T-helper 22 cell (primary cell): ENCODE results near the gene AVPI1.
A peak's percentile ranks its signal among the peaks of the same experiment; 100 is the strongest.
"Not testable (repeated sequence)": the region's sequence is repeated elsewhere in the genome, so short reads cannot be mapped to it uniquely, and the experiment has no call there.

ENCODE experiments used
- DNase-seq: peaks from one replicate; pipeline ENCODE4 v3.0.0-alpha.2; 2020; ENCODE audit warnings: low read depth

Gene AVPI1

DNA sequence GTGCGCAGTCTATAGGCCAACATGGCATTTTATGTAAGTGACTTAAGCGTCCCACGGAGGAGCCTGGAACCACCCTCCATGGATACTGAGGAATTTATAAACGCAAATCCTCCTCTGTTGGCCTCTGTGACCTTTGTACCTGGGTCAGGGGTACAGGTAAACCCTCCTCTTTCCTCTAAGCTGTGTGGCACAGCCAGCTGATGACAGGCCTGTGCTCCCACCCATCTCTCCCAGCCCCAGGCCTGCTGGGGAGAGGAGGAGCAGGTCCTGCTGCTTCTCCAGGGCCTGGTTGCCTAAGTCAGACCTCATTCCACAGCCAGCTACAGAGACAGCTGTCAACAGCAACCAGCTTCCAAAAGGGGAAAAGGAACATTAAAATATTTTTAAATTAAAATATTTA is 5.0 kb downstream of the AVPI1 start:
- no peak for DNase-seq

DNA sequence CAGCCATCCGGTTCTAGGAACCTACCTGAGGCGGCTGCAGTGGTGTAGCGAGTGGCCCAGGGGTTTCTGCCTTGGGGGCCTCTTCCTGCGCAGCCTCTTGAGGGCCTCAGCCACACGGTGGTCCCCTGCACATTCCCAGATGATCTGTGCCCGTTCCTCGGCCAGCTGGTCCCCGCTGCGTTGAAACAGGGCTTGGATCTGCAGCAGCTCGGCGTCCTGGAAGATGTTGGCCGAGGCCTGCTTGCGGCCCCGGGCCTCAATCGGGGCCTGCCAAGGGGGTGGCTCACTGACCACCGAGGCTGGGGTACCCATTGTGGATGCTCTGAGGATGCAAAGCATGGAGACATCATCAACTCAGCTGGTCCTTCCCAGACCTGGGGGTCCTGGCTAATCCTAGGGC is 7.4 kb downstream of the AVPI1 start:
- DNase-seq = no peak

DNA sequence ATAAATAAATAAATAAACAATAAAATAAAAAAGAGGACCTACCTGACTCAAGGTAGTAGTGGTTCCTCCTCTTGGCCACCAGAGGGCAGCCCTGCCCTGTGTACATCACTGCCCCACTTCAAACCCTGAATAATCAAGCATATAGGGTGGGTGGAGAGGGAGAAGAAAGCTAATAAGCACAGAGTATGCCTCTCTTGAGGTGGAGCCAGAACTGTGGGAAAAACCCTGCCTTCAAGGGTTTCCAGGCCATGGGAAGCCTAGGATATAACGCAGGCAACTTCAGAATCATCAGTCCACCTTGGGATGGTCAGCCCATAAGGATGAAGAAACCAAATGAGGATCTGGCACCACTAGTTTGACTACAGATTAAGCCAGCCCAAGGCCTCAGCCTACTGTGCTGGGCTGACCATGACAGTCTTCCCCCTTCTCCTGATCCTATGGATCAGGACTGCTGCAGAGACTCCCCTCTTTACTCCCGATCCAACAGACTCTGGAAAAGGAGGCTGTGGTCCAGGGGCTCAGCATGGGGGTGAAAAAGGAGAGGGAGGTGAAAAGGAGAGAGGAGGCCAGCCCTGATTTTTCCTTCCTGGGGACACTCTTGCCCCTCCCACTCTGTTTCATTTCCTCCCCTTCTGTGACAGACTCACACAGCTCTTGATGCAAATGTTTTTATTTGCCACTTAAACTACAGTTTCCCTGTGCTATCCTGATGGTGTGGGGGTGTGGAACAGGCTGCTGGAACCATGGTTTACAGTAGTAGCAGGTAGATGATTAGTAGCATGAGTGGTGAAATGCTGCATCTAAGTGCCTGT is 10.1 kb downstream of the AVPI1 start:
- DNase-seq = no peak

DNA sequence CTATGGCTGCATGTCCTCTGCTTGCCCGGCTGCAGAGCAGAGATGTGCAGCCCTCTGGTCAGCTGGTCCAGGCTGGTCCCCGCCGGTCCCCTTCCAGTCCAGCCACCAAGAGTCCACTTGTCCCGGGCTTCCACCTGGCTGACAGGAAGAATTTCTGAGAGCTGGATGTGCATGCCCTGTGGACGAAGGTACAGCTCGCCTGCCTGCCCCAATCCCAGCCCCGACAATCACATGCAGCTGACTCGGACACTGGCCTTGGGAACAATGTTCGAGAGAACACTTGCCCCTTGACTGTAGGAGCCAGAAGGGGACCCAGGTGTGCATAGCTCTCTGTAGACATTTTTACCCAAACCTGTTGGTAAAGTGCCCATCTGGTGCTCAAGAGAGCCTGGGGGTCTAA is 11.8 kb downstream of the AVPI1 start:
- DNase-seq = no peak

DNA sequence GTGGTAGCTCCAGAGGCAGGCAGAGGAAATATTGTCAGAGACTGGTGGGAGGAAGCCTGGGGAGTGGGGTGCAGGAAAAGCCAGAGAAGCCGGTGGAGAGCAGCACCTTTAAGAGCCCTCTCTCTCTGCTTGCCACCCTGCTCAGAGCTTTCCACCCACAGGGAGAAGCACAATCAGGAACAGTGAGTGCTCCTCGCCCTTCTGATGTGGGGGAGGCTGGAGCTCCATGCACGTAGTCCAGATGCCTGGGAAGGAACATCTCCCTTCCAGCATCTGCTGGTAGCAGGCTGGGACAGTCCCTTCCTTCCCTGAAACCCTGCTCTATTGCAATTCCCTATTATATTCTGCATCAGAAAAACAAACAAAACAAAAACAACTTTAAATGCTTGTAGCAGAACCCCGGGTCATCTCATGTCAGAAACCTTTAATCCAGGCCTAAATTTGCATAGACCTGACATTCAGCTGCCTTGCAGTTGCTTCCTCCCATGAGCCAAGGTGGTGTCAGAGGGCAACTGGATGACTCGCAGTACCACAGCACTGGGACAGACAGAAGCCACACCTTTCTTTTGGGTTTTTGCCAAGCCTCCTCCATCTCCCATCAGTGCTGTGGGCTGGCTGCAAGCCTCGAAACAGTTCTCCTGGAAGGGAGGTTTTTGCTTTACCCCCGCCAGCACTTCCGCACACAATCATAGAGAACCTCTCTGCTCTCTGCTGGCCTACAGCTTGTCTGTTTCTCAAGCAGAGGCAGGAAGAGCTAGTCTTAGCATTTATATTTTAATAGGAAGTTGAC is 13.1 kb downstream of the AVPI1 start:
- DNase-seq = no peak

DNA sequence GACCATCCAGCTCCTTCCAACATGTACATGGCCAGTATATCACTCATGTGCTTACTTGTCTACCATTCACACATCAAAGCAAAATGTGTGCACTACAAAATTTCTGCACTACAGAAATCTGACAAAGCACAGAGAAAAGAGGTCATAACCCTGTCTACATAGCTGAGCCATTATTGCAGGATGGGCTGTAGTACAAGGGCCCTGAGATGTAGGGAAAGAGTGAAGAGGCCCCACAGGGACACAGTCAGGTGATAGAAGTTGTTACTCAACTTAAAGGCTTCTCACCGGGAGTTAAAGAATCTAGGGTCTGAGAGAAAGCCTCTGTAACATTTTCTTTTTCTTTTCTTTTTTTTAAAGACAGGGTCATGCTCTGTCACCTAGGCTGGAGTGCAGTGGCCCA is 17.5 kb downstream of the AVPI1 start:
- no peak for DNase-seq

DNA sequence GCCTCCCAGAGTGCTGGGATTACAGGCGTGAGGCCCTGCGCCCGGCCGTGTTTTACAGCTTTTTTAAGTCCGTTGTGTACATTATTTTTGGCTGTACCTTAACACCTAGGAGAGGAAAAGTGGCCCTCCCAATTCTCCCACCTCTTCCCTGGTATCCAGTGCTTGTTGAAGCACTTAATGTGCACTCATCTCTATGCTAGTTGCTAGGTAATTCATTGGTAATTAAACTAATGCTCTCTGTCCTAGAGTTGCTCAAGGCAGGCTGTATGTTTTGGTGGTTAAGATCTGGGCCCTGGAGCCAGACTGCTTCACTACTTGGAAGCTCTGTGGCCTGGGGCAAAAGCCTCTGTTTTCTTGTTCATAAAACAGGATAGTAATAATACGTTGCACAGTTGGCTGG is 19.6 kb downstream of the AVPI1 start:
- DNase-seq = no peak

DNA sequence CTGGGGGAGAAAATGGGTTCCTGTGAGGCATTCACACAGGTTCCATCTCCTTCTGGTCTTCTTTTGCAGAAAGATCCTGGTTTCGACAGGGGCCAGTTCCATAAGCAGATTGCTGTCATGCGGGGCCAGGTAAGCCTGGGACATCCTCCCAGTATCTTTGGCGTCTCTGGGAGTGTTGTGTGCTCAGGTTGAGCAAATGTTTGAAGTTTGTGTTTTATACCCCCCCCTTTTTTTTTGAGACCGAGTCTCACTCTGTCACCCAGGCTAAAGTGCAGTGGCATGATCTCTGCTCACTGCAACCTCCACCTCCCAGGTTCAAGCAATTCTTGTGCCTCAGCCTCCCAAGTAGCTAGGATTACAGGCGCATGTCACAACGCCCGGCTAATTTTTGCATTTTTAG is 20.0 kb downstream of the AVPI1 start:
- DNase-seq = no peak

DNA sequence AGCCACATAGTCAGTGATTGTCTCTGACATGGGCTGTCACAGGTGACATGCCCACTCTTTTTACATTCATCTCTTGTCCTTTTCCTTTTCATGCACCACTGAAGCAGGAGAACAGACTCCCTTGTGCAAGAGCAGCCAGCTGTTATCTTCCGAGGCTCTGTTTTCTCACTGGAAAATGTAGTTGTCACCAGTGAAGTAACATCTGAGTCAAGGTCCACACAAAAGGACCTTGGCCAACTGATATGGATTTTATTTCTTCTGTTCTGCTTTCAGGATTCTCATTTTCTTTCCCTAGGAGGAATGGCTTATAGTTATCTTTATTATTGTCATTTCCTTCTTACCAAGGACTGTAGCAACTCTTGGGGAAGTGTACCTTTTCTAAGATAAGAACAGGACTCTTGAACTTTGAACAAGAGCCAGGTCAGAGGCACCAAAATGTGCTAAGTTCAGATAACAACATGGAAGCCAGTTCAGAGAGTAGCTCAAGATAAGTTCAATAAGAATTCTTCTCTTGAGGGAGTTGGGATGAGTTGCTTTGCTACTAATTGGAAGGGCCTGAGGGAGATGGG is 22.7 kb downstream of the AVPI1 start:
- DNase-seq = no peak

DNA sequence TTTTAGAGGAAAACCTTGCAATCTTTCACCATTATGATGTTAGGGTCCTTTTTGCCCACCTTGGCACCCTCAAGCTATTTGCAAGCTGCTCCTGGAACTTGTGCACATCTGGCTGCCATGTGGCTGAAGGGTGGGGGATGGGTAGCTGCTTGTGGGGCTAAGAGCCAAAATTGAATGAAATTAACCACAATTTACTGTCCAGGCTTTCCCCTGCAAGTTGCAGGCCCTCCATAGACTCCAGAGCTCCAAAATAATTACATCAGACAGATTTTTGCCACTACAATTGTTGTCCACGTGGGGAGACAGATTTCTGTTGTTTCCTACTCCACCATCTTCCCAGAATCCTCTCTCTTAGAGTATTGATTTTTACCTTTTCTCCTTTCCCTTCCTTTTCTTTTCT is 27.5 kb downstream of the AVPI1 start:
- DNase-seq = no peak

DNA sequence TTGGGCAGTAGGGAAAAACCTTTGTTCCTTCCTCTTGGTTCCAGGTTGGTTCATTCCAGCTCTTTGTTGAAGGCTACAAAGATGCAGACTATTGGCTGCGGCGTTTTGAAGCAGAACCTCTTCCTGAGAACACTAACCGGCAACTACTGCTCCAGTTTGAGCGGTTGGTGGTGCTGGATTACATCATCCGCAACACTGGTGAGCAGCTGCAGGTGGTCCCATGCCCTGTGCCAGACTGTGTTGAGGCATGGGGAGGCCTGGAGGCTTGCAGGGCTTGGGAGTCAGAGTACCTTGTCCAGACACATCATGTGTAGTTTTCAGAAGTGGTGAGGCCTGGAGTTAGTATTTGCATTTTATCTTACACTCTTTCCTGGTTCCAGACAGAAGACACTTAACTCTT is 30.3 kb downstream of the AVPI1 start:
- DNase-seq = no peak

DNA sequence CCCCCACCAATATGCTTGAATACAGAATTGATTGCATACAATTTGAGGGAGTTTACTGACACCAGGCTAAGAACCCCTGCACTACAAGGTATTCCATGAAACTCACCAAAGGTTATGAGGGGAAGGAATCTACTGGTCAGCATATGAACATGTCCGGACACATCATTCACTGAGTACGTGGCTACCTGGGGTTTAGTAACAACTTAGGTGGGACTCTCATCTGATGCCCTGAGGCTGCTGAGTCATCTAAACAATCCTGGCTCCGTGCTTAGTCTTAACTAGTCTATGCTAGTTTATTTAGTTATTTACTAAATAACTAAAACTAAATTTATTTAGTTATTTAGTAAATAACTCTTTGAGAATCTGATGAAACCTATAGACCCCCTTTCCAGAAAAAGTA is 35.3 kb downstream of the AVPI1 start:
- DNase-seq = no peak

DNA sequence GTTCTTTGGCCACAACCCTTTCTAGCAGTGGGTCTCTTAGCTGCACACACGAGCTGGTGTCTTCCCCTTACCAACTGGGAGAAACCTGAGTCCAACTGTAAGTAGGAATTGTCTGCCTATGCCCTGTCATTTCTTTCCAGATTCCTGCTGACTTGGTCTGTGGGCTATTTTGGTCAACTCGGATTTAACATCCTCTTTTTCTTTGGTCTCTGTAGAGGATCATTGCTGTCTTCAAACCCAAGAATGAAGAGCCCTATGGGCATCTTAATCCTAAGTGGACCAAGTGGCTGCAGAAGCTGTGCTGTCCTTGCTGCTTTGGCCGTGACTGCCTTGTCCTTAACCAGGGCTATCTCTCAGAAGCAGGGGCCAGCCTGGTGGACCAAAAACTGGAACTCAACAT is 36.3 kb downstream of the AVPI1 start:
- no peak for DNase-seq

DNA sequence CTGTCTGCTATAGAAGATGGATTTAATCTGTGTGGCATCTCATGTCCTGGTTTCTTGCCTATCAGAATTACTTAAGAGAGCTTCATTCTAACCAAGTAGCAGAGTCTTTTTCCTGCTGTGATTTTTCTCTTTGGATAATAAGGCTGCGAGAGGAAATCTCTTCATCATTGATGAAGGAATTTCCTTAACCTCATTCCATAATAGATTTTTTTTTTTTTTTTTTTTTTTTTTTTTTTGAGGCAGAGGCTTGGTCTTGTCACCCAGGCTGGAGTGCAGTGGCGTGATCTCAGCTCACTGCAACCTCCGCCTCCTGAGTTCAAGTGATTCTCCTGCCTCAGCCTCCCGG is 37.7 kb downstream of the AVPI1 start:
- not testable (repeated sequence) for DNase-seq

DNA sequence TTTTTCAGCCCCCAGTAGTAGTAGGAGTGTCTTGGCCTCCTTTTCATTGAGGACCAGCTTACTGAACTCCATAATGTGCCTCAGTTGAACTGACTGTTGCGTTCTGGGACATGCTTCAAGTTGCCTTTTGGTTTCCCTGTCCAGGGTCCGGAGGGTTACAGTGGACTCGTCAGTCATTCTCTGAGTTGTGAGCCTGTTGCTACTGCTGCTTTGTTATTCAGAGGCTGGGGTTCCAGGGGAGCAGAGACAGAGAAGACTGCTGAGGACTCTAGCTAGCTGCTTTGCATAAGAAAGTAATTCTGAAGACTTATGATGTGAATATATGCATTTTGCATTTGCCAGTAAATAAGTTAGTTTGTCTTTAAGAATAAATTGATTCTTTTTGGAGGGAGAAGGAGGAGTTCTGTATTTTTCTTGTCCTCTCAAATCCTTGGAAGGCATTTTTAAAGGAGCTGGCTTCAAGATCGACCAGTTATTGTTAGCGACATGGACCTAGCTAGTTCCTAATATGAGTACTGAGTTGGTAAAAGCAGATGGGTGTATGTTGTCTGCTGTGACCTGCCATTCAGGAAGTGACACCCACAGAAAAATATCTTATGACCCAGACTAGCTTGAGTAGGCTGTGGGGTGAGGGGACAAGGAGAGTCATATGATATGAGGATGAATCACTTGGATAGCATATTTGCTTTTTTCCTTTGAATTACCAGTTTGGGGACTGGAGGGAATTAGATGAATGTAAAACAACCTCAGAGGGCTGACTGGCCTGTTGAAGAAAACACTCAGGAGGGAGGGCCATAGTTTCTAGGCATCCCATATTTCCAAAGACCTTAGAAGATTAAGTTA is 38.3 kb downstream of the AVPI1 start:
- peak; percentile 6 for DNase-seq

DNA sequence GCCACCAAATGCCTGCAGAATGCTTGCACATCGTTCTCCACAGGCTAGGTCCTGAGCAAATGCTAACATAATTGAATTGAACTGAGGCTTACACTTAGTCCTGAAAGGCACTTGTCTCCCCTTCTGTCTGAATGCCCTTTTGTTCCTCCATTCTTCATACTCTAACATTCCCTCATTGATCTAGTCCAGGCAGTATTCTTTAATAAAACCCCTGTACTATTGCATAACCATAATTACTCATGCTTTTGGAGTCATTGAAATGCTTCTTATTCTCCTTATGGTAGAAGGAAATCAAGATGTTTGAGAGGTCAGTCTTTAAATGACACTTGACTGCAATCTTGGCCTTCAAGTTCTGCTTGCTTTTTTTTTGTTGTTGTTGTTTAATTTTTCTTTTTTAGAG is 39.5 kb downstream of the AVPI1 start:
- no peak for DNase-seq

DNA sequence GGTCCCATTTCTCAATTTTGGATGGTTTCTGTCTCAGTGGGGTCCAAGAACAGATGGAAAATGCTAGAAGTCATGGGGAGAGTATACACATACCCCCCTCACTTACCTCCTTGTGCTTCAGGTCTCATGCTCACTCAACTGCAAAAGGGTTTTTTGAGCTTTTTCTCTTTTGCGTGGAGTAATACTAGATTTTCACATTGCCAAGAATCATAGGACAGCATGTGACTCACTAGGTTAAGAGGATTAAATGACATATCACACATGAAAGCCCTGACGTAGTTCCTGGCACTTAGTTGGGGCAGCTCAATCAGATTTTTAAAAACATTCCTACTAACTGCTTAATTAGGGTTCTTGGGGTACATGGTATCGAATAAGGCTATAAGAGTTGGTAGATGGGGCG is 42.1 kb downstream of the AVPI1 start:
- DNase-seq = no peak

DNA sequence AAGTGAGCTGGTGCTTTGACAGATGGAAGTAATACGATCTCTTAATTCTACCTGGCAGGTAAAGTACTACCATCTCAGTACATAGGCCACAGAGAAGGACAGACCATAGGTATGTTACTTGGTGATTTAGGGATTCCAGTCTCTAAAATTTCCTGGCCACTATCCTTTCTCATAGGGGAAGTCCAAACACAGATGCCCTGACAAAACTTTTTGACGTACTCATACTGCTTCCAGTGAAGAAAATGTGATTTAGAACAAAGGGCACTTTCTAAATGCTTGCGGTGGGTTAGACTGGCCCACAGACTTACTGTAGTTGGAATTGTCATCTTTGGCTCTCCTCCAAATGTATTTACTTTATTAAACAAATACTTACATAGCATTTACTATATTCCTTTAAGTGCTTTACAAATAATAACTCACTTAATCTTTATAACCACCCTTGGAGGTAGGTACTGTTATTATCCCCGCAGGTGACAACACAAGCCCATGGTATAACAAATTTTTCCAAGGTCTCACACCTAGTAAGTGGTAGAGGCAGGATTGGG is 43.5 kb downstream of the AVPI1 start:
- DNase-seq = no peak

DNA sequence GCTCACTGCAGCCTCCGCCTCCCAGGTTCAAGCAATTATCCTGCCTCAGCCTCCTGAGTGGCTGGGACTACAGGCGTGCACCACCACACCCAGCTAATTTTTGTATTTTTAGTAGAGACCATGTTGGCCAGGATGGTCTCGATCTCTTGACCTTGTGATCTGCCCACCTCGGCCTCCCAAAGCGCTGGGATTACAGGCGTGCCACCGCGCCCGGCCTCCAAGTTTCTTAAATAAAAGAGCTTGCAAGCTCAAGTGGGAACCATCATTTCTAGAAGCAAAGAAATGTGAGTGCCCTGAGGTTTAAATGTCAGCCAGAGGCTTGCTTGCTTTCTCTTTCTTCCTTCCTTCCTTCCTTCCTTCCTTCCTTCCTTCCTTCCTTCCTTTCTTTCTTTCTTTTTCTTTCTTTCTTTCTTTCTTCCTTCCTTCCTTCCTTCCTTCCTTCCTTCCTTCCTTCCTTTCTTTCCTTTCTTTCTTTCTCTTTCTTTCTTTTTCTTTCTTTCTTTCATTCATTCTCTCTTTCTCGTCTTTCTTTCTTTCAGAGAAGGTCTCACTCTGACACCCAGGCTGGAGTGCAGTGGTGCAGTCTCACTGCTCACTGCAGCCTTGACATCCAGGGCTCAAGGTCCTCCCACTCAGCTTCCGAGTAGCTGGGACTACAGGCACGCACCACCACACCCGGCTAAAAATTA is 44.4 kb downstream of the AVPI1 start:
- DNase-seq = not testable (repeated sequence)

DNA sequence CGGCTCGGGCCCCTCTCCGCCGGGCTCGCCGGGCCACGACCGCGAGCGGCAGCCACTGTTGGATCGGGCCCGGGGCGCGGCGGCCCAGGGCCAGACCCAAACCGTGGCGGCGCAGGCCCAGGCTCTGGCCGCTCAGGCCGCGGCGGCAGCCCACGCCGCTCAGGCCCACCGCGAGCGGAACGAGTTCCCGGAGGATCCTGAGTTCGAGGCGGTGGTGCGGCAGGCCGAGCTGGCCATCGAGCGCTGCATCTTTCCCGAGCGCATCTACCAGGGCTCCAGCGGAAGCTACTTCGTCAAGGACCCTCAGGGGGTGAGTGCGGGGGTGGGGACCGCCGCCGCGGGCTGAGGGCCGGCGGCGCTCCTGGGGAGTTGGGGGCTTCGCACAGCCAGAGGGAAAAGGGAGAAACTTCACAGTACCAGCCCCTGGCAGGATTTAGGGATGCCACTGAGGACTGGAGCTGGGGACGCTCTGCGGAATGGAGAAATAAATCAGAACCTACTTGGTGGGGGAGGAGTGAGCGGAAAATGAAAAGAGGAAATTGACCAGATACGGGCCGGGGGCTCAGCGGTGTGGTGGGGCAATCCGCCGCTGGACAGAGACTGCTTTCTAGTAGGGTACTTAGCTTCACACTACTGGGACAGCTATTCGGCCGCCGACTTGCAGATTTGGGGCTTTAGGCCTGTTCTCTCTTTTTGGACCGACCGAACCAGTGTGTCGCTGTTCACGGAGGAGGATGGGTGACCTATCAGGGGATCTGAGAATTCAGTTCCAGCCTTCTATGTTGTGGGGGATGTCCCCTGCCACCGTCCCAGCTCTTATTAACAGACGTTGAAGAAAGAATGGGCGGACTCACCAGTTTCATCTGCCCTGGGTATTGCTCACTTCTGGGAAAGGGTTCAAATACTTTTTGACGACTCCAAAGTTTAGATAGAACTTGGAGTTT is 45.9 kb downstream of the AVPI1 start:
- DNase-seq = no peak
